Measurements from ENCODE around the gene NDUFAF5.

- TF ChIP-seq CTCF (IDR thresholded peaks at IDR 0.05) (no peak), POLR2AphosphoS5 (IDR thresholded peaks at IDR 0.05) (no peak)
These were observed 24.5 kb downstream of the NDUFAF5 start for GRCh38 chr20:13809373-13809772.
